ENCODE results near the gene MIB1. TPM values are rescaled to one million over a fixed set of nuclear protein-coding genes. Genes with fewer than 3 reads are reported as not detected.

Gene MIB1
- total RNA-seq, 1 experiment from 2014 or later, result 48.1 TPM

- H3K4me1 Mint-ChIP-seq (ENCODE audit: low read depth, unreplicated experiment), result no peaks in the 10 kb centered on the region
- intact Hi-C loops (cut with micrococcal nuclease; ENCODE audit: unreplicated experiment), result no loop called here
- no peak for TF ChIP-seq CTCF (IDR thresholded peaks at IDR 0.05; ENCODE audit: insufficient read depth in 1 of 2, low read depth in 1 of 2, low read length in 1 of 2, severe bottlenecking in 1 of 2, unreplicated experiment in 1 of 2)
- Histone ChIP-seq H3K4me1 (no peaks in the 10 kb centered on the region), H3K36me3 (ENCODE audit: control insufficient read depth, insufficient read depth, low read length) (no peaks in the 10 kb centered on the region), H3K9me3 (peaks cover 5% of the 10 kb centered on the region; the same call in 1 of the 2 replicates), H3K27me3 (replicated peaks; ENCODE audit: control insufficient read depth, insufficient read depth, low read length) (no peaks in the 10 kb centered on the region), H3K4me3 (ENCODE audit: low read depth, low read length) (no peak overlapping the region)
- no peaks in the 10 kb centered on the region for H3K36me3 Mint-ChIP-seq (ENCODE audit: insufficient read depth, unreplicated experiment)
- H3K27me3 Mint-ChIP-seq (ENCODE audit: insufficient read depth, unreplicated experiment), result no peaks in the 10 kb centered on the region
- no TSS peak for BruUV-seq (replicated peaks)
- no peak overlapping the region for H3K4me3 Mint-ChIP-seq (ENCODE audit: unreplicated experiment)
- H3K9me3 Mint-ChIP-seq (ENCODE audit: unreplicated experiment), result peaks cover 10% of the 10 kb centered on the region
- POLR2A ChIA-PET, result no interaction called here
- H3K27ac Mint-ChIP-seq (ENCODE audit: unreplicated experiment), result no peak overlapping the region
- CTCF ChIA-PET, result no interaction called here
- DNase-seq, result no peak
Measured at GRCh38 chr18:21714474-21714873, 26.1 kb upstream of the MIB1 start.

GRCh38 chr18:21722687-21723086, 17.9 kb upstream of the MIB1 start:
- H3K27me3 ChIP-seq (replicated peaks; ENCODE audit: control insufficient read depth, insufficient read depth, low read length), result no peaks in the 10 kb centered on the region
- Mint-ChIP-seq H3K4me3 (ENCODE audit: unreplicated experiment) (no peak overlapping the region), H3K27ac (ENCODE audit: unreplicated experiment) (no peak overlapping the region), H3K4me1 (ENCODE audit: low read depth, unreplicated experiment) (no peaks in the 10 kb centered on the region), H3K36me3 (ENCODE audit: insufficient read depth, unreplicated experiment) (no peaks in the 10 kb centered on the region), H3K27me3 (ENCODE audit: insufficient read depth, unreplicated experiment) (no peaks in the 10 kb centered on the region), H3K9me3 (ENCODE audit: unreplicated experiment) (no peaks in the 10 kb centered on the region)
- ChIA-PET POLR2A (no interaction called here), CTCF (no interaction called here)
- no TSS peak for BruUV-seq (replicated peaks)
- TF ChIP-seq CTCF (IDR thresholded peaks at IDR 0.05; ENCODE audit: insufficient read depth in 1 of 2, low read depth in 1 of 2, low read length in 1 of 2, severe bottlenecking in 1 of 2, unreplicated experiment in 1 of 2), result no peak
- no peak for DNase-seq
- H3K9me3 ChIP-seq, result peaks cover 2% of the 10 kb centered on the region; the same call in 1 of the 2 replicates
- H3K4me3 ChIP-seq (ENCODE audit: low read depth, low read length), result no peak overlapping the region
- H3K36me3 ChIP-seq (ENCODE audit: control insufficient read depth, insufficient read depth, low read length), result no peaks in the 10 kb centered on the region
- peaks cover 5% of the 10 kb centered on the region; the same call in 1 of the 2 replicates for H3K4me1 ChIP-seq
- intact Hi-C loops (cut with micrococcal nuclease; ENCODE audit: unreplicated experiment), result no loop called here

DNA sequence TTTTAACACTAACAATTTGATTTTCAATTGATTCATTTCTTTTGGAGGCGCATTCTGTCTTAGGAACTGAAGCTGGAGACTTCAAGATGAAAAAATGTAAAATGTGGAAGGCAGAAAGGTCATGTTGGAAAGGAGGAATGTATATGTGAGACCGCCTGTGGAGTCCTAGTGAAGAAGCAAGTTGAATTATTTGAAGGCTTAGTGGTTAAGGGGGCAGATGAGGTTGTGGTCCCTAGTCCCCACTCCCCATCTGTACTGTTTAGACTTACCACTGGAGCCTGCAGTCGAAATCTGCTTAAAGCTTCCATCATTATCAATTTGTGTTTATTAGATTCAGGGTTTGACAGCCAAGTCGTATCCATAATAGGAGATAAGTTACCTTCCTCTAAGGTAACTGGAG, 15.4 kb upstream of the MIB1 start:
- no peaks in the 10 kb centered on the region for H3K36me3 Mint-ChIP-seq (ENCODE audit: insufficient read depth, unreplicated experiment)
- Histone ChIP-seq H3K9me3 (no peaks in the 10 kb centered on the region), H3K4me3 (ENCODE audit: low read depth, low read length) (no peak overlapping the region), H3K4me1 (peaks cover 5% of the 10 kb centered on the region; the same call in 1 of the 2 replicates), H3K36me3 (ENCODE audit: control insufficient read depth, insufficient read depth, low read length) (no peaks in the 10 kb centered on the region), H3K27me3 (replicated peaks; ENCODE audit: control insufficient read depth, insufficient read depth, low read length) (no peaks in the 10 kb centered on the region)
- BruUV-seq (replicated peaks), result no TSS peak
- H3K4me3 Mint-ChIP-seq (ENCODE audit: unreplicated experiment), result no peak overlapping the region
- ChIA-PET CTCF (no interaction called here), POLR2A (no interaction called here)
- H3K27me3 Mint-ChIP-seq (ENCODE audit: insufficient read depth, unreplicated experiment), result no peaks in the 10 kb centered on the region
- H3K9me3 Mint-ChIP-seq (ENCODE audit: unreplicated experiment), result no peaks in the 10 kb centered on the region
- intact Hi-C loops (cut with micrococcal nuclease; ENCODE audit: unreplicated experiment), result no loop called here
- H3K4me1 Mint-ChIP-seq (ENCODE audit: low read depth, unreplicated experiment), result no peaks in the 10 kb centered on the region
- TF ChIP-seq CTCF (IDR thresholded peaks at IDR 0.05; ENCODE audit: insufficient read depth in 1 of 2, low read depth in 1 of 2, low read length in 1 of 2, severe bottlenecking in 1 of 2, unreplicated experiment in 1 of 2), result no peak
- no peak overlapping the region for H3K27ac Mint-ChIP-seq (ENCODE audit: unreplicated experiment)
- DNase-seq, result no peak

Measured in Caco-2 (cell line).